Stimulated activated CD8-positive, alpha-beta memory T cell treated with anti-CD3 and anti-CD28 coated beads, Interleukin-2, amount 100 ng/mL, for 1 hour (primary cell): ENCODE results near the gene MARCO.

Experiments used
- DNase-seq, 2 donors: peaks; one replicate each; pipeline ENCODE4 v3.0.0-alpha.2; 2020; ENCODE audit warnings: low read depth in 2 of 2

Gene MARCO, protein sequence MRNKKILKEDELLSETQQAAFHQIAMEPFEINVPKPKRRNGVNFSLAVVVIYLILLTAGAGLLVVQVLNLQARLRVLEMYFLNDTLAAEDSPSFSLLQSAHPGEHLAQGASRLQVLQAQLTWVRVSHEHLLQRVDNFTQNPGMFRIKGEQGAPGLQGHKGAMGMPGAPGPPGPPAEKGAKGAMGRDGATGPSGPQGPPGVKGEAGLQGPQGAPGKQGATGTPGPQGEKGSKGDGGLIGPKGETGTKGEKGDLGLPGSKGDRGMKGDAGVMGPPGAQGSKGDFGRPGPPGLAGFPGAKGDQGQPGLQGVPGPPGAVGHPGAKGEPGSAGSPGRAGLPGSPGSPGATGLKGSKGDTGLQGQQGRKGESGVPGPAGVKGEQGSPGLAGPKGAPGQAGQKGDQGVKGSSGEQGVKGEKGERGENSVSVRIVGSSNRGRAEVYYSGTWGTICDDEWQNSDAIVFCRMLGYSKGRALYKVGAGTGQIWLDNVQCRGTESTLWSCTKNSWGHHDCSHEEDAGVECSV

DNA sequence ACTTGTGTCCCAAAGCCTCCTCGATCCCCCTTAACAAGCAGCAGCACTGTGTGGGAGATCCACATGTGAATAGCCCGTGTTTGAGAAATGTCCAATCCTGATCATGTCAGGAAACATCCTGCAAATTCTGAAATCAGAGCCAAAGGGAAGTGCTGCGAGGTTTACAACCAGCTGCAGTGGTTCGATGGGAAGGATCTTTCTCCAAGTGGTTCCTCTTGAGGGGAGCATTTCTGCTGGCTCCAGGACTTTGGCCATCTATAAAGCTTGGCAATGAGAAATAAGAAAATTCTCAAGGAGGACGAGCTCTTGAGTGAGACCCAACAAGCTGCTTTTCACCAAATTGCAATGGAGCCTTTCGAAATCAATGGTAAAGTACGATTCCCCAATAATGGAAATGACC, at the start of gene MARCO:
TSS of gene MARCO (plus strand) at position 164 of the 400 bp plus-strand sequence. CDS start at position 271, 107 bp downstream.
- DNase-seq, result no peak

DNA sequence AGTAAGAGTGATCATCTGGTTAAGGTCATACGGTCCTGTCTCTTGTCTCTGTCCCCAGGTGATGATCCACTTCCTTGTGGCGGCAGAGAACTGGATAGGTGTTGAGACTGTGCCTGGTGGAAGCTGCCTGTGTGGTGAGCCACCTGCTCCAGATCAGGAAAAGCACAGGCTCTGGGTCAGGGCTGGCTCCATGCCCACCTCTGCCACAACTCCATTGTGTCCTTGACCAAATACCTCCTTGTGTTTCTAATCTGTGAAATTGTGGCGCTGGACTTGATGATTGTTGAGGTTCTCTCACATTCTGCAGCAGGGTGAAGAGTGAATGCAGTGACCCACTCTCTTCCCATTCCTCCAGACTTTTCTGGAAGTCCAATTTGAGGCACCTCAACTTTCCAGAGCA, 48.9 kb upstream of the MARCO start:
- no peak for DNase-seq

DNA sequence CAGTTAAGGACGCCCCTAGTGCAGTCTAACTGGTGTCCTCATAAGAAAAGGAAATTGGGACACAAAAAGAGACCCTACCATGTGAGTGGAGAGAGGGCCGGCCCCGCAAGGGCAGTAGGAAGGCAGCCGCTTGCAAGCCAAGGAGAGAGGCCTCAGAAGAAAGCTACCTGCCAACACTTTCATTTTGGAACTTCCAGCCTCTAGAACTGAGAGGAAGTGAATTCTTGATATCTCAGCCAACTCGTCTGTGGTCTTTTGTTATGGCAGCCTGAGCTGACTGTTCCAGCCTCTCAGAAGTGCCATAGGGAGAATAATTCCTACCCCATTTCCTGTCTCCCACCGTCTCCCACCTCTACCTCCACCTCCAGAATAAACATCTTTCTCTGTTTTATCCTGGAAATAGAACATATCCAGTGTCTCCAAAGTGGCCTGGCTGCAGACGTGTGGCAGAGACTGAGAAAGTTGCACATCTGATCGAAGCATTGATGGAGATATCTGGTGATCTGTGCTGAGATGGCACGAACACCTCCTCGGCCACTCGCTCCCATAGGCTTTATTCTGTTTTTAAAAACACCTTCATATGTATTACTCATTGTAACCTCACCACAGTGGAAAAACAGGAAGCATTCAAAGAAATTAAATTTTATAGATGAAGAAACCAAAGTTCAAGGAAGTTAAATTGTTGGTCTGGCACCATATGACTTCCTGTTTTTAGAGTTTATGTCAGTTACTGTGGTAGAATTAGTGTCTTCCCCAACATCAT, 39.5 kb upstream of the MARCO start:
- no peak for DNase-seq

DNA sequence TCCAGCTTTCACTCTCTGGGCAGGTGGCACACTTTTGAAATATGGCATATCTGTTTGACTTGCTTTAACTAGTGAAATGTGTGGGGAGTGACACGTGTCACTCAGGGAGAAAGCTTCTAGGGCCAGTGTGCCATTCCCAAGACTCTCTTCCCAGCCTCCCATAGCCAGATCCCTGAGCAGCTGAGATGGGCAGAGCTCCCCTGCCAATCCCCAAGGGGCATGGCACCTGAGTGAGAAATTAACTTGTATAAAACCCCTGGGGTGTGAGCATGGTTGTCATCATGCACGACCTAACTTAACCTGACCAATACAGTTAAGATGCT, 39.0 kb upstream of the MARCO start:
- no peak for DNase-seq

DNA sequence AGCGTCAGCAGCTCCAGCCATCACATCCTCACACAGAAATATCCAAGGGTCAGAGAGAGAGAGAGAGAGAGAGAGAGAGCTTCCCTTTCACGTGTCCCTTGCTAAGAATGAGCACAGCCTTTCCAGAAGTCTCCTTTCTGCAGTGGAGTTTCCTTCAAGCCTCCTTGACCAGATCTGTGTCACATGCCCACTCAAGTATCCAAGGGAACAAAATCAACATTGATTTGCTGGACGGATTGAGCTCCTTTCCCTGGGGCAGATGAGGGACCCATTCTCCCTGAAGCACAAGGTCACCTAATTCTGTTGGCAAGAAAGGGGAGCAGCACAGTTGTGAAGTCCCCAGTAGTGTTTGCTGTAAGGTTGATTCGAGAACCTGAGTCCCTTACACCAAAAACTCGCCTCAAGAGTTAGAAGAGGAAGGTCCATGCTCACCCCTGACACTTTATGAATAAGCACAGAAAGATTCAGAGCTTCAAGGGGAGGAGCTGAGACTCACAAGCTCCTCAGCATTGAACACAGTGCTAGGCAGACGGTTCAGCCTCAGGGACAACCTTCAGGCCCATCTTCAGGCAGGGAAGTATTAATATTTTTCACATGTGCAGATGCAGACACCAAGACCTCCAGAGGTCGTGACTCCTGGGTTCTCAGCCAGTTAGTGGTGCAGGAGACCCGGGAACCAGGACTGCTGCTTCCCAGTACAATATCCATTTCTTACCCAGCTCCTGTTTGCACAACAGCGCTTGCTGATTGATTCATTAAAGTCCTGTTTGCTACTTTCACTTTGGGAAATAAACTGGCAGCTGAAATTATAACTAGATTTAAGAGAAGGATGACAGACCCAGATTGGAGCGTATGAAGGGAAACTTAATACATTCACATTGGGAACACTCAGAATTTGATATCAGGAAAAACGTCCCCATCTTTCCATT, 38.2 kb upstream of the MARCO start:
- DNase-seq, result no peak

DNA sequence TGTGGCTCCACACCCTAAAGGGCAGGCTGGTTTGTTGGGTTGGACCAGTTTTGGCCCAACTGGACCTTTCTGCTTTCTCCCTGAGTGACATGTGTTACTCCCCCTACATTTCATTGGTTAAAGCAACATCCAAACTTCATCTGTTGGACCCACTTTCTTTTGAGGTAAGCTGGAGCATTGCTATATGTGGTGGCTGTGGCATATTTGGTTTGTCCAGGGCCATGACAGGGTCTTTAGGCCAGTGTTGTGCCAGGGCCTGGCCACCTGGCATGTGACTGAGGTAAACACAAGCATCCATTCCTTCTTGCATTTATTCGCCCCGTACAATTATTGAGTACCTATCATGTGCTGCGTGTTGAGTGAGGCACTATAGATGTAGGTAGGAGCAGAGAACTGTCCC, 36.8 kb upstream of the MARCO start:
- no peak for DNase-seq

DNA sequence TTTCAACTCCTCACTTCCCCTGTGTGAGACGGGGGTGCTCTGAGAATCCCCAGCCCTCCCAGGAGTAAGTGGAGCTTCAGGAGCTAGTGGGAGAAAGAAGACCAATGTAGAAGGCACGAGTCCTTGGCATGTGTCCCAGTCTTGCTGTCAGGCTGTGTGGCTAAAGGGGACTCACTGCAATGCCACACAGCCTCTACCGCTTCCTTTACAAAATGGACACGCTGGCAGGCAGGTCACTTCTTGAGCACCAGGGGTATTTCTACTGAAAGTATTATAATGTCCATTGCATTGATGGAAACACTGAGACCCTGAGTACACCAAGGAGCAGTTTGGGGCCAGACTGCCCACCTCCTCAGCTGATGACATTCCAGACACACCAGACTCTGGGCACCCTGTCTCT, 35.8 kb upstream of the MARCO start:
- DNase-seq, result no peak

DNA sequence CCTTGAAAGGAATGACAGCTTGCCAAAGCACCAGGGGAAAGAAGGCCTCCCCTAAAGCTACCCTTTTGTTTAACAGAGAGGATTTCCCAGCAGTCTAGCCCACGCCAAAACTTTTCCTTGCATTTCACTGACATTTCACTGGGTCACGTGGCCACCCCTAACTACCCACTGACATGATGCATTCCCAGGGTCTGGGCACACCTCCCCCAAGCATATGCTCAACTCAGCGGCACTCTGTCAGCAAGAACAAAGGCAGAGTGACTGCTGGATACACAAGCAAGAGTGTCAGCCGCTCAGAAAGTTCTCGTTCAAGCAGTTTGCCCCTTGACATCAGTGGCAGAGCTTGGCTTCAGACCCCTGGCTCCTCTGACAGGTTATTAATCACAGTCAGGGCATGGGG, 34.2 kb upstream of the MARCO start:
- no peak for DNase-seq

DNA sequence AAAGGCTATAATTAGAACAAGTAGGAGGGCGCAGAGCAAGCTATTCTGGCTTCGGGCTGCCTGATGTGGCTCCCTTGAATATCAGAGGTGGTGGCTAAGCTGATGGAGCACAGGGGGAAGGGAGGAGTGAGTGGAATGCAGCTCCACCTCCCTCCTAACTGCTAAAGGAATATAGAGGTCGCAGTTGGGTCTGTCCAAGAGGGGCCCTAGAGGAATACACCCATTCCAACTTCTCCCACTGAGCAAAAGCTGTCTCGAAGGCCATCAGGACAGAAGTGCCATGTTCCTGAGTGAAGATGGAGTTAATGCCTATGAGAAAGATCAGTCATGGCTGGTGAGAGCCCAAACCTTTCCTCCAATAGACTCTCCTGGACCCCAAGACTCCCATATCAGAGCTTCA, 32.8 kb upstream of the MARCO start:
- no peak for DNase-seq

DNA sequence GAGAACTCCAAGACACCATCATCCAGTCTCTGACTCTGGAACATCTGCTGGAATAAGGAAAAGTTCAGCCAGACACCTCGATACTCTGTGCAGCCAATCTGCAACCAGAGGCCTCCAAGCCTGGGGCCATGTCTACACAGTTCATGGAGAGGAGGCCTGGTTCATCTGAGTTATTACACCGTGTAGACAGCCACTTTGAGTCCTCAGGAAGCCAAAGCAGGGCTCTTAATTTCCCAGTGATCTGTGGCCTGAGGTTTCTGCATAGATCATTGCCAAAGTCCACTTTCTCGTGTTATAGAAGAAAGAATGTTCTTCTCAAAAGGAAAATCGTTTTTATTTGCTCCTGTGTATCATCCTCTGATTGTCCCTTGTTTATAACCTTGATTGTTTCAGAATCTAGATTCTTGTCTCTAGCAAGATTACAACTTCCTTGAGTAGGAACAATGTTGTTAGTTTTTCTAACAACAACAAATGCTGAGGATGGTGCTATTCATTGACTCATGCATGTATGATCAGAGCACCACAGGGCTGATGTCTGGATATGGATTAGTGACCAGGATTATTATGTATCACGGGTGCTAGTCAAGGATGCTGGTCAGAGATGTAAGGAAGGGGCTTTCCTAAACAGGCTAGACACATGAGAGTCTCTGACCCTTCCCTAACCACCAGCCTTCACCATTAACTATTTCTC, 30.7 kb upstream of the MARCO start:
- DNase-seq, result no peak

DNA sequence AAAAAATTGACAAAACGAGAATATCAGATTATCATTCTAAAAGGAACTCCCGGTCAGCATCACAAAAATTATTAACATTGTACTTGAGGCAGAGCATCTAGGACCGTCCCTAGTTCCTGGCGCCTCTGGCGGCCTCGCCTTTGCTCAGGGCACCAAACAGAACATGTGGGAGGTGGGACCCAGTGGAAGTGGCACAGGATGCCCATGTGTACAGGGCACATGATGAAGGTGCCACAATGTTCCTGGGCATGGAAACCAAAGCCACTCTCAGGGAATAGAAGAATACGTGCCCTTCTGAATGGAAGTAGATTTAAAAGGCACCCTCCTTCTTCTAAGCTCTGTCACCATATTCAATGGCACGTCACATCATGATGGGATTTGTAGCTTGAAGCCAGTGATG, 30.1 kb upstream of the MARCO start:
- no peak for DNase-seq

DNA sequence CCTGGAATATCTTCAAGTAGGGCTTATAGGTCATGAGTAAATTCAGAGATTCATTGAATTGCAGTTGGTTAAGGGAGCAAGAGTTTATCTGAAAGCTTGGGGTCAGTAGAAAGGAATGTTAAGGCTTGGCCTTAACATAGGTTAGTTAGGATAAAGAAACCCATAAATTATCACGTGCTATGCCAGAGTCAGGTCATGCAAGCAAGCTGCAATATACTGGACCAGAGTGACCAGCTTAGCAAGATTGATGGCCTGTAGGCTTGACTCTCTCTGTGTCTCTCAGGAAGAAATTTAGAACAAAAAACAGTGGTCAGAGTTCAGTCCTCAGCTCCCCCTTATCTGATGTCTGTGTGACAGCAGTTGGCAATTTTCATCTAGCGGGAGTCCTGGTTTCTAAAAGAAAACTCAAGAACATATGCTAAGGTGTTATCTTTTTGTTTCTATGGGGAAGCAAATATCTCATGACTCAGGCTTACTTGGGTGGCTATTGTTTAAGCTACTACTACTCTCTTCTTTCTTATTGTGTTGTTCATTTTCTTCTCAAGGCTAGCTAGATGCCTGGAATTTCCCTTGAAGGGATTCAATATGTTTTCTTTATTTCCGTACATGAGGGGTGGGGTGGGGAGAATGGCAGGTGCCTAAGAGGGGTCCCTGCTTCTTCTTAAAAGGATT, 28.7 kb upstream of the MARCO start:
- DNase-seq, result no peak

DNA sequence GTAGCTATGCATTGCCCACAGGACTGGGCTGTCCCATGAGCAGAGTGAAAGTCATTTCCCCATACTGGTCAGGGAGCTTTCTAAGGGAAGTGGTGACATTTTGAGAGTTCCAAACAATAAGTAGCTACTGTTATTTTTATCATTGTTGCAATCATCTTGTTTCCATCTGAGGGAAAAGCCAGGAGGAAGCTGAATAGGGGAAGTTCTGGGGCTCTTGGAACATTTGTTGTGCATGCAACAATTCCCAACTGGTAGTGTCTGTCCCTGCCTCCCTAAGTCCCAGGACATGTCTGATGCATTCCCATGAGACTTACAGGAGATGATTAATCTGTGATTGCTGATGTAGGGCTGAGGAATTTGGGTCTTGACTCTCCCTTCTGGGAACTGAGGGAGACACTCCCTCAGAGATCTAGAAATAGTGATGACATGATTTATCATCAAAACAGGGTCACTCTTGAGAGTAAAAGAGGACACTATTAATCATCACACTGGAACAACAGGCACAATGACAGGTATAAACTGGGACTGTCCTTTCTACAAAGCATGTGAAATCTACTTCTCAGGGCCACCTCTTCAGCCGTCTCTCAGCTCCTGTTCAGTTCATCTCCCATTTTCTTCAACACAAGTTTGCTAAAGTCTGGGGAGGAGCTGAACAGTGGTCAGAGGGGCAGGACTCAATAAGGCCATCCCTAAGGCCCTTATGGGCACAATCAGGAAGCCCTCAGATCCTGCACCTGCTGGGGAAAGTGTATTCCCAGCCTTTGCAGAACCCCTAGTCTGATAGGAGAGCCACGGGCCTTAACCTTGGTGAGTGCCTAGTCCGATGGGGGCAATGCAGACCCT, 28.0 kb upstream of the MARCO start:
- DNase-seq, result no peak

DNA sequence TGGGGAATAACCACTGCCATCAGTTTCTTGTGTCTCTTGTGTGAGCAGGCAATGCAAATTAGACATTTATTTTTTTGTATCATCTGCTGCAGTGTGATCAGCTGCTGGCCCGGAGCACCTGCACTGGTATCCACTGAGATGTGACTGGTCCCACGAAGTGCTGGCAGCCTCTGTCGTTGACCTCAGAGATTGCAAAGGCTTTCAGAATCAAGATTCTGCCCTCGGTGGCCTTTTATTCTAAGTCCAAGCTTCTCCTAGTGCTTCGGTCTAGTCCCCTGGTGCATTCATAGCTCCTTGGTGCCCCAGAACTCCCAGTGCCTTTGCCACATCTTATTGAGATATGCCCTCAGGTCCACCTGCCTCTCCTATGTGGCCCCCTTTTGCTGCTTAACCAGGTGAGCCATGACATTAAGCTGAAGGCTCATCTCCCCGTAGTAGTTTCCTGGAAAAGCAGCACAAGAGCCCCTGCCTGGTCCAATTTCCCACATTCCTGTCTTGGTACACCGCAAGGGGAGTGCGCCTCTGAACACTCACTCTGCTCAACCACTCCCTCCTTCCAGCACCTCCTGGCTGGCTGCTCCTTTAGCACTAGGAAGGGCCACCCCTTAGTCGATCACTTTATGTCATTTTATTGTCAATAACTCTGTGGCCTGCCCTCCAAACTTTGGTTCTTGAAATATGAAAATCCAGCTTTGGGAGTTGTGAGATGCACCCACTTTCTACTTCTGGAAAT, 27.1 kb upstream of the MARCO start:
- no peak for DNase-seq

DNA sequence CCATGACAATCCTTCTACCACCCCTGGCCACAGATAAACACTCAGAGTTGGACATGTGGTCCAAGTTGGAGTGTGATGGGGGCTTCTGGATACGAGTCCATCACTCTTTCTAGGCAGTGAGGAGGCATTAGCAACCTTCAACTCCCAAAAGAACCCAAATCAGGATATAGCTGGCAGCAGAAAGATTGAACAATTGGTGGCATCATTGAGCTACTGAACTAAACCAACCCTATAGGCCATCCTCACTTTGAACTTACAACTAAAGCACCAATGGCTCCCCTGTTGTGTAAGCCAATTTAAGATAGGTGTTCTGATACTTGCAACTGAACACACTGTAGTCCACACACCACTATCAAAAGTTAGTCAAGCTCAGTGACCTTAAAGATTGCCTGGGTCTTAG, 24.0 kb upstream of the MARCO start:
- DNase-seq, result no peak

DNA sequence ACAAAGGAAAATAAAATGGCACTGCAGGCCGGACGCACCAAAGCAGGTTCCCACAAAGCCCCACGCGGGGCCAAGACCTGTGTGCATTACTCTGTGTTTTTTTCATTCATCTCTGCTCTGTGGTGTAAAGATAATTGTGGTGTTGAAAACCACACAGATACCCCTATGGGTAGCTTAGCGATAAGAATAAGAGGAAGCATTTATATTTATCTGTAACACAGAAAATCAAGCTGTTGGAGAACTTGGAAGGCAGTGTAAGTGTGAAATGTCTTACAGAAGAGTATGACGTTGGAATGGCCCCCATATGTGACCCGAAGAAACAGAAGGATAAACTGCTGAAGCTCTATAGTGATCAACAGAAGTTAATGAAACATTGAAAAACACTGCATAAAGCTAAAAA, 20.3 kb upstream of the MARCO start:
- no peak for DNase-seq

DNA sequence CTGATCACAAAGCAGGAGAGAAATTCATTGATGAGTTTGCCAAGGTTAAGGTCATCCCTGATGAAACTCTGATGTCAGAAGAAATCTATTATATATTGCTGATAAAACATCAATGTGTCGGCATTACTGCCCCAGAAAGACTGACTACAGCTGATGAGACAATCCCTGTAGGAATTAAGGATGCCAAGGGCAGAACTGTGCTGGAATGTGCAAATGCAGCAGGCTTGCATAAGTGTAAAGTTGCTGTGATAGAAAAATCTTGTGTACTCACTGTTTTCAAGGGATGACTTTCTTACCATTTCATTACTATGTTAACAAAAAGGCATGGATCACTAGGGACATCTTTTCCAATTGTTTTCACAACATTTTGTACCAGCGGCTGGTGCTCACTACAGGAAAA, 19.7 kb upstream of the MARCO start:
- DNase-seq, result no peak

DNA sequence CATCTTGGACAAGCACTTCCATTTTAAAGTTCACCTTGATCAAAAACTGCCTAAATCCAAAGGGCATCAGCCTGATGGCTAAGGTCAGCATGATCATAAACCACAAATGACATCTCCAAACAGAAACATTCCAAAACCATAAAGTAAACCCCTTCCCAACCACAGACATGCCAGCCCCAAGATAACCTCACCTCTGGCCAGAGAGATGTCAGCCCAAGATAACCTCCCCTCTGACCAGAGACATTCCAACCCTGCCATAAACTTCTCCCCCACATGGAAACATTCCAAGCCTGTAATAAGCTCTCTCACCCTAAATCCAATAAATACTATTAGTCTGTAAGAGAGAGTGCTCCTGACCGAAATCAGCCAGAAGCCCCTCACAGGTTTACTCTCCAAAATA, 18.6 kb upstream of the MARCO start:
- DNase-seq, result no peak

DNA sequence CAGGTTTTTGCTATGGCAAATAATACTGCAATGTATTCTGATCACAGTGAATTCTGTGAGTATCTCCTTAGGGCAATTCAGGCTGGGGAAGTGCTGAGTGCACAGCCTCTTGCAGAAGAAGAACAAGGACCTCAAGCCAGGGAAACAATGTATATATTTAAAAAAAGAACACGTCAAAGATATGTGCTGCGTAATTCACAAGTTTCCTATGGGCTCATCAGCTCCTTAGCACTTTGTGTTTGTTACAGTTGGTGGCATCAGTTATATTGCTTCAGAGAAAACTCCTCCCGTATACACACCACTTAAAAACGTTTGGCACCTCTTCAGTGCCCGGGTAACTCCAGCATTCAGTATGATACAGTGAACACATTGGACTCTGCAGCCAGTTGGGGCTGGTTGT, 16.5 kb upstream of the MARCO start:
- no peak for DNase-seq
